Brain microvascular endothelial cell (primary cell): Measurements from ENCODE around the gene DLGAP4.
A peak's percentile ranks its signal among the peaks of the same experiment; 100 is the strongest.

ENCODE experiments used
- DNase-seq: peaks from one replicate; pipeline ENCODE4 v3.0.0-alpha.2; 2020
- H3K27ac ChIP-seq: fragments of 250-450 bp; sonication (Bioruptor Pico); 2 replicates; pipeline ENCODE4 v1.5.1; 2020; ENCODE audit warnings: mild to moderate bottlenecking, moderate library complexity
- H3K27me3 ChIP-seq: fragments of 250-450 bp; sonication (Bioruptor Pico); replicated peaks from 2 replicates; pipeline ENCODE4 v1.5.1; 2020; ENCODE audit warnings: mild to moderate bottlenecking
- H3K36me3 ChIP-seq: fragments of 250-450 bp; sonication (Bioruptor Pico); replicated peaks from 2 replicates; pipeline ENCODE4 v1.5.1; 2020; ENCODE audit warnings: mild to moderate bottlenecking
- H3K4me3 ChIP-seq: 2 replicates; pipeline ENCODE4 v1.5.1; 2011; ENCODE audit warnings: low read depth, mild to moderate bottlenecking, control low read depth, low read length, moderate library complexity
- CTCF ChIP-seq: IDR thresholded peaks from 2 replicates; pipeline ENCODE4 v1.5.1; 2011; ENCODE audit warnings: low read depth, mild to moderate bottlenecking, moderate library complexity, low read length, control low read depth, inconsistent platforms; ENCODE audit errors: missing control alignments
- in situ Hi-C: cut with HindIII; loops from 2 replicates; pipeline ENCODE4 v1.10.0; 2017; ENCODE audit warnings: low sequenced_read_pairs, low pct_ligation_motif_present

The DLGAP4 gene

DNA sequence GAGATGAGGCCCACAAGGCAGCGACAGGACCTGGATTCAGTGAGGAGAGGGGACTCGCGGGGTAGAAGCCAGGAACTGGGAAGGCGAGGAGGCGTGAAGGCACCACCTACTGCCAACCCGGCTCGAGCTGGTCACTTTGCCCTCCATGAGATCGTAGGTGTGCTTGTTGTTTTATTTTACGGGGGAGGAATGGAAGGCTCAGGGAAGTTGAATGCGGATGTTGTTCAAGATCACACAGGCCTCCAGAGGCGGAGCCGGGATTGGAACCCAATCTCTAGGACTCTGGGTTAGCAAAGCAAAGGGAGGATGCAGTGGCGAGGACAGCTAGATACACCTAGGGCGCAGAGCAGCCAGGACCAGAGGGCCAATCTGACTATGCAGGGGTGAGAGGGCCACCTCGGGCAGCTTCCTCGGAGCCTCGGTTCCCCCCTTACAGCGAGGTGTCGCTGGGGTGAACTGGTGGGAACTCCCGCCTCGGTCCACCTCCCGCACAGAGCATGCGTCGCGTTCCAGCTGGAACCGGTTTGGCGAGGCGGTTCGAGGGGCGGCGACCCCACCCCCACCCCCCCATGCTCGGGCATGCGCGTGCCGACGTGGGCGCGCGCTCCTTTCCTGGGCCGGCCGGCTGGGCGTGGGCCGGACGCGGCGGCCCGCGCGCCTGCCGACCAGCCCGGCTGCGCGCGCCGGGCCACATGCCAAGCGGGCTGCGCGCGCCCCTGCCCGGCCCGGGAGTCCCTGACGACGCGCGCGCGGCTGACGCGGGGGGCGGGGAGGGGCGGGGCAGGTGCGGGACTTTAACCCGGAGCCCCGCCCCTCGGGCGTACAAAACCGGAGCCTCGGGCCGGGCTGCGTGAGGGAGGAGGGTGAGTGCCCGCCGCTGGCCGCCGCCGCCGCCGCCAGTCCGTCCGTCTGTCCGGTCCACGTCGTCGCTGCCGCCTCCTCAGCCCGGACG lies 154.8 kb downstream of the DLGAP4 start:
- in situ Hi-C loops: no loop called here

DNA sequence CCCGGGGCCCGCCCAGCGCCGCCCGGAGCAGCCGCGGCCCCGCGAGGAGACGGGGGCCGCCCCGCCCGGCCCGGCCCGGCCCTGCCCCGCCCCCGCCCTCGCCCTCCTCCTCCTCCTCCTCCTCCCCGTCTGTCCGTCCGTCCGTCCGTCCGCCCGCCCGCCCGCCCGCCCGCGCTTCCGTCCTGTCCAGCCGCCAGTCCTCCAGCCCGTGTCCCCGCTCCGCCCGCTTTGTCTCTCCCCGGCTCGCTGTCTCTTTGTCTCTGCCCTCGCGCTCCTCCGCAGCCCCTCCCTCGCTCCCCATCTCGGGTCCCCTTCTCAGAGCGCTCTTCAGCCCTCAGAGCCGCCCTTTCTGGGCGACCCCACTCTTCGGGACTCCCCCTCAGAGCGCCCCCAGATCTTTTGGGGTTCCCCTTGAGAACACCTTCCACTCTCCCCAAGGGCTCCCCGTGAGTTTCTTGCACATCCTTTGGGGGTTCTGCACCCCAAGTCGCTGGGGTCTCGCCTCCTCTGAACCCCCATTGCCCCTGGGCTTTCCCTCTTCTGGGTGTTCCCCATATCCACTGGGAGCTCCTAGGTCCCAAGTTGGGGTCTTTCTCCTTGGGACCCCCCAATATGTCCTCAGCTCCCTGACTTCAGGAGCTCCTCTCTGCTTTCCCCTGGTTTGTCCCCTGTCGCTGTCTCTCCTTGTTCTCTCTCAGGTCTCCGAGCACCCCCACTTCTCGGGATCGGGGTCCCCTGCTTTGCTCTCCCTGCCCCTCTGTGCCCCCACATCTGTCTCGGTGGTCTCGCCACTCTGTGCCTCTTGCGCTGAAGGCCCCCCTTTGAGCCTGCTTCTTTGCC lies 155.7 kb downstream of the DLGAP4 start:
- Histone ChIP-seq H3K36me3 (peaks cover 2% of the 10 kb centered on the region), H3K4me3 (peak overlapping the region; percentile 70), H3K27ac (peak overlapping the region; percentile 85), H3K27me3 (no peaks in the 10 kb centered on the region)
- peak; percentile 38 for DNase-seq
- no peak for TF ChIP-seq CTCF
- in situ Hi-C loops: no loop called here

More for the DNA sequence above, 154.8 kb downstream of the DLGAP4 start:
- TF ChIP-seq CTCF: no peak
- Histone ChIP-seq H3K27me3 (no peaks in the 10 kb centered on the region), H3K4me3 (peak overlapping the region; percentile 70), H3K27ac (peak overlapping the region; percentile 85), H3K36me3 (peaks cover 2% of the 10 kb centered on the region)
- peak; percentile 81 for DNase-seq

- H3K27me3 ChIP-seq: no peaks in the 10 kb centered on the region
- peaks cover 5% of the 10 kb centered on the region for H3K36me3 ChIP-seq
- peak overlapping the region; percentile 80 for H3K27ac ChIP-seq
- in situ Hi-C loops: no loop called here
- TF ChIP-seq CTCF: no peak
- peak overlapping the region; percentile 70 for H3K4me3 ChIP-seq
- peak; percentile 37 for DNase-seq
Observed at GRCh38 chr20:36462440-36463211, 156.5 kb downstream of the DLGAP4 start.

GRCh38 chr20:36463212-36464061 lies 157.3 kb downstream of the DLGAP4 start:
- H3K27ac ChIP-seq: peak overlapping the region; percentile 80
- peak overlapping the region; percentile 70 for H3K4me3 ChIP-seq
- in situ Hi-C loops: no loop called here

More at GRCh38 chr20:36463212-36464061, 157.3 kb downstream of the DLGAP4 start:
- no peak for TF ChIP-seq CTCF
- DNase-seq: no peak
- Histone ChIP-seq H3K36me3 (peaks cover 8% of the 10 kb centered on the region), H3K27me3 (no peaks in the 10 kb centered on the region)
